ENCODE results near the gene GLYAT. TPM values are rescaled to one million over a fixed set of nuclear protein-coding genes. Genes with fewer than 3 reads are reported as not detected.

The GLYAT gene
- total and polyA plus RNA-seq, 2 of the 8 experiments (the other 6 are each of a cell fraction or from before 2014, with no cell fraction given) = not detected

DNA sequence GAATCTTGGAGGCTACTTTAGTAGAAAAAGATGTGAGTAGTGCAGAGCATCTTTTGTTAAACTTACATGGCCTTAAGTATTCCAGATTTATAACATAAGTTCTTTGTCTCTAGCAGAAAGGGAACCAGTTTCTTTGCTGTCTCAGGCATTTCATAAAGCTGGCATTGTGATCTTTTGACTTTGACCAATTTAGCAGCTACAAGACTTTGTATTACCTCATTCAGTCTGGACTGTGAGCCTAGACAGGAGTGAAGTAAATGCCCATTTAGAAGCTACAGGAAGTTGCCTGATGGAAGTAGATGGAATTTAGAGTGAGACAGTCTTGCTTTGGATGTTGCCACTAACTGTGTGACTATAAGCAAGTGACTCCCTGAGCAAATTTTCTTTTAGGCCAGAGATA, 25.7 kb upstream of the GLYAT start (continued):
- TF ChIP-seq NANOG (IDR thresholded peaks at IDR 0.05; ENCODE audit: insufficient read depth, low read depth, low read length, poor library complexity, severe bottlenecking) (no peak), SP2 (IDR thresholded peaks at IDR 0.05; ENCODE audit: low read length) (no peak), CBX5 (IDR thresholded peaks at IDR 0.05; ENCODE audit: low read depth, low read length) (no peak), CEBPB (IDR thresholded peaks at IDR 0.05; ENCODE audit: low read depth, low read length) (no peak), SAP30 (IDR thresholded peaks at IDR 0.05; ENCODE audit: insufficient read depth, insufficient replicate concordance, low read length) (no peak), TEAD4 (IDR thresholded peaks at IDR 0.05; ENCODE audit: low read depth, low read length) (no peak)

All from H1 (cell line).